GM12891 (cell line): ENCODE measurements around the gene ZFPM1.

ENCODE experiments used
- DNase-seq: peaks from one replicate; pipeline ENCODE4 v3.0.0; 2011; ENCODE audit warnings: low spot score; ENCODE audit not compliant: insufficient read length
- FAIRE-seq: peaks from 2 replicates; lab custom pipeline; 2011; peaks lifted over from hg19 to GRCh38; lab: Jason Lieb, UNC
- PAX5 ChIP-seq: IDR thresholded peaks from 2 replicates; pipeline ENCODE4 v1.6.1; 2011; ENCODE audit warnings: low read length, moderate library complexity, mild to moderate bottlenecking; ENCODE audit not compliant: insufficient read depth, severe bottlenecking
- POLR2A ChIP-seq: IDR thresholded peaks from 2 replicates; pipeline ENCODE4 v1.6.1; 2011; ENCODE audit warnings: low read depth, low read length, control low read depth
- POLR2AphosphoS5 ChIP-seq: IDR thresholded peaks from 2 replicates; pipeline ENCODE4 v1.6.1; 2011; ENCODE audit warnings: low read depth, low read length, control low read depth
- POU2F2 ChIP-seq: IDR thresholded peaks from 2 replicates; pipeline ENCODE4 v1.6.1; 2011; ENCODE audit warnings: low read depth, mild to moderate bottlenecking, control low read depth, low read length, moderate library complexity
- SPI1 ChIP-seq: IDR thresholded peaks from 2 replicates; pipeline ENCODE4 v1.6.1; 2011; ENCODE audit warnings: low read depth, low read length, control low read depth
- TAF1 ChIP-seq: IDR thresholded peaks from 2 replicates; pipeline ENCODE4 v1.6.1; 2011; ENCODE audit warnings: low read depth, low read length, control low read depth

The ZFPM1 gene

DNA sequence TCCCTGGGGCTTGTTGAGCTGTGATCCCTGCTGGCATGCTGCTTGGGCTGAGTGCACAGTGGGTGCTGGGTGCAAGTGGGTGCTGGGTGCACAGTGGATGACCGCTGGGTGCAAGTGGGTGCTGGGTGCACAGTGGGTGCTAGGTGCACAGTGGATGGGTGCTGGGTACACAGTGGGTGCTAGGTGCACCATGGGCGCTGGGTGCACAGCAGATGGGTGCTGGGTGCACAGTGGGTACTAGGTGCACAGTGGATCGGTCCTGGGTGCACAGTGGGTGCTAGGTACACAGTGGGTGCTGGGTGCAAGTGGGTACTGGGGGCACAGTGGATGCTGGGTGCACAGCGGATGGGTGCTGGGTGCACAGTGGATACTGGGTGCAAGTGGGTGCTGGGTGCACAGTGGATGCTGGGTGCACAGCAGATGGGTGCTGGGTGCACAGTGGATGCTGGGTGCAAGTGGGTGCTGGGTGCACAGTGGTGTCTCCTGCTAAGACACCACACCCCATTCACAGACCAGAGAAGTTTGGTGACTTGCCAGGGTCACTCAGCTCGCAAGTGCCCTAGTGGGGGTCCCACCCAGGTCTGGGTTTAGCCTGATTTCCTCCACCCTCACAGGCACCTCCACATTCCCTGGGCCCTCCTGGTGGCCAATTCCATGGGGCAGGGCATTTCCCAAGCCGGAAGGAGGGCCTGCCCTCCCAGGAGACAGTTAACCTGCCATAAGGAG lies 33.5 kb downstream of the ZFPM1 start:
- FAIRE-seq (no peak), DNase-seq (no peak)
- no peak for TF ChIP-seq POU2F2
- TF ChIP-seq TAF1 = no peak

DNA sequence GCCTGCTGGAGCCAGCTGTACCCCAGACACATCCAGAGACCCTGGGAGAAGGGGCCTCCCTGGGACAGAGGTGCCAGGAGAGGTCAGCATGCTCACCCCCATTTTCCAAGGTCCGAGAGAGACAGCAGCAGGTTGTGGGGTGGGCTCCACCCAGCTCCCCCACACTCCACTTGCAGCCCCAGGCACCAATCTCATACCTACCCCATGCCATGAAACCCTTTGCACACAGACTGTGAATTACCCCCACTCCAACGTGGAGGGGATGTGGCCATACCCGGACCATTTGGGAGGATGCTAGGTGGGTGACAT lies 34.0 kb downstream of the ZFPM1 start:
- TF ChIP-seq TAF1 = no peak
- no peak for TF ChIP-seq SPI1
- no peak for TF ChIP-seq POLR2A
- no peak for TF ChIP-seq POU2F2
- DNase-seq = no peak
- no peak for FAIRE-seq

DNA sequence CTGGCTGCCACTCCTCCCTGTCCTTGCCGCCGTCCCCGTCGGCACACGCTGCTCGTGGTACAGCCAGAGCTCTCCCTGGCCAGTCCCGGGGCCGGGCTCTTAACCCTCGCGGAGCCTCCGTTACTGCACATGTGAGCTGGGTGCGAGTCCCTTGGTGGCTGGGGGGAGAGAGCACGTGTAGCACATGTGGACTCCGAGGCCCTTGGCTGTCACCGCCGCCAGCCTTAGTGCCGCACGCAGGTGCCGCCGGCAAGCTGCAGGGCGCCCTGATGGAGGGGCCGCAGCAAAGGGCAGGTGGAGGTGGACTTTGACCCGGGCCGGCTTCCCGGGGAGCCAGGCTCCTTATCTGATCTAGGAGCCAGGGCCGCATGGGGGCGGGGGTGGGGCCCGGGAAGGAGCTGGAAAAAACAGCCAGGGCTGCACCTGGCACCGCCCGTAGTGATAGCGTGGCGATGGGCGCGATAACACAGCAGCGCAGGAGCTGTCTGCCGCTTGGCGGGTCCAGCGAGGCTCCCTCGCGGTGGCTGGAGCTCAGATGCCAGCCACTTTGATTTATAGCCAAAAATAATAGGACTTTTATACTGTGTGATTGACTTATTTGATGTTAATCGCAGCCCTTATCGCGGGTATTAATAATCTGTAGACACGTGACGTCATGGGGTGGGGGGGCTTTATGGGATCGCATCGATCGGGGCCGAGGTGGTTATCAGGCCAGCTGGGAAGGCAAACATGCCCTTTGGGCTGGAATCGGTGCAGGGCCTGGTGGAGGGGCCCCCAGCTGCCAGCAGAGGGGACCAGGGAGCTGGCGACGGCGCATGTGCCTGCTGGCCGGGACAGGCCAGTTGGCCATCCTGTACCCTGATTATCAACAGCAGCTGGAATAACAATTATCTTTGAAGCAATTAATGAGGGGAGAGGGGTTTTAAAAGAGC lies 35.1 kb downstream of the ZFPM1 start:
- no peak for DNase-seq
- TF ChIP-seq PAX5 = no peak
- TF ChIP-seq POLR2AphosphoS5 = no peak
- no peak for TF ChIP-seq POLR2A
- no peak for TF ChIP-seq POU2F2
- no peak for TF ChIP-seq TAF1
- TF ChIP-seq SPI1 = no peak
- FAIRE-seq = no peak

DNA sequence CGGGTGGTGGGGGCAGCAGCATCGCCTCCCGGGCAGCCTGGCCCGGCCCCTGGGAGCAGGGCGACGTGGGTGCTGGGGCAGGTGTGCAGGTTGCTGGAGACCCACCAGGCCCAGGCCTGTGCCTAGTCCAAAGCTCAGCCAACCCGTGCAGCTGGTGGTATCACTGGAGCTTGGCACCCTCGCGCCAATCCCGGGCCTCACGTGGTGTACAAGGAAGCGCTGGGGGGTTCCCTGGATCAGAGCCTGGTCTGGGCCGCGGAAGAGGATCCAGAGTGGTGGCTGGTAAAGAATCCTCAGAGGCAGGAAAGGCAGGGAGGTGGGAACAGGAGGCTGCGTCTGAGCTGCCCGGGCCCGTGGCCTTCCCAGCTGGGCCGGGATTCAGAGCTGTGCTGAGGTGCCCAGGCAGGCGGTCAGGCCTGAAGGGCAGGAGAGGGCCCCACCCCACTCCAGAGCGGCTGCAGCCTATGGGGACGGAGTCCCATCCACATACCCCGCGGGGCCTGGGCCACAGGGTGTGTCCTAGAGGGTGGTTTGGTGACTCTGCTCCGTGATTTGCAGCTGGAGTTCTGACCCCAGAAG lies 36.2 kb downstream of the ZFPM1 start:
- TF ChIP-seq SPI1 (no peak), PAX5 (no peak), TAF1 (no peak), POLR2A (no peak), POLR2AphosphoS5 (no peak), POU2F2 (no peak)
- DNase-seq (no peak), FAIRE-seq (no peak)

DNA sequence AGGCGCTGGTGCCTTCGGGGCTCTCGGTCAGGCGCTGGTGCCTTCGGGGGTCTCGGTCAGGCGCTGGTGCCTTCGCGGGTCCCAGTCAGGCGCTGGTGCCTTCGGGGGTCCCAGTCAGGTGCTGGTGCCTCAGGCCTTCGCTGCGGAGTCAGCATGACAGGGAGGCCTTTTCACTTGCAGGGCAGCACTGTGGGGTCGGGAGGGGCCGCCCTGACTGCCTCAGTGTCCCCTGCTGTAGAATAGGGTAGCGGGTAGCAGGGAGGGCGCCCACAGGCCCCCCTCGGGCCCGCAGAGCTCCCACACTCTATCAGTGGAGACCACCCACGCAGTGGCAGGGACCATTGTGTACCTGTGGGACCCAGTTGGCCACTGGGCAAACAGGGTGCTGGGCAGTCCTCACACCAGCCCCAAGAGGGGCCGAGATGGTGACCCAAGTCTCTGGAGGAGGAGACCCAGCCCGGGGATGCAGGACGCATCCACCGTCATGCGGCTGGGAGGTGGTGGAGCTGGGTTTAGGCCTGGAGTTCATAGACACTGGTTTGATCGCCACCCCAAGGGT lies 38.0 kb downstream of the ZFPM1 start:
- FAIRE-seq = no peak
- DNase-seq = no peak
- TF ChIP-seq TAF1 = no peak
- no peak for TF ChIP-seq POLR2AphosphoS5
- no peak for TF ChIP-seq POLR2A
- no peak for TF ChIP-seq SPI1
- no peak for TF ChIP-seq POU2F2
- TF ChIP-seq PAX5 = no peak

DNA sequence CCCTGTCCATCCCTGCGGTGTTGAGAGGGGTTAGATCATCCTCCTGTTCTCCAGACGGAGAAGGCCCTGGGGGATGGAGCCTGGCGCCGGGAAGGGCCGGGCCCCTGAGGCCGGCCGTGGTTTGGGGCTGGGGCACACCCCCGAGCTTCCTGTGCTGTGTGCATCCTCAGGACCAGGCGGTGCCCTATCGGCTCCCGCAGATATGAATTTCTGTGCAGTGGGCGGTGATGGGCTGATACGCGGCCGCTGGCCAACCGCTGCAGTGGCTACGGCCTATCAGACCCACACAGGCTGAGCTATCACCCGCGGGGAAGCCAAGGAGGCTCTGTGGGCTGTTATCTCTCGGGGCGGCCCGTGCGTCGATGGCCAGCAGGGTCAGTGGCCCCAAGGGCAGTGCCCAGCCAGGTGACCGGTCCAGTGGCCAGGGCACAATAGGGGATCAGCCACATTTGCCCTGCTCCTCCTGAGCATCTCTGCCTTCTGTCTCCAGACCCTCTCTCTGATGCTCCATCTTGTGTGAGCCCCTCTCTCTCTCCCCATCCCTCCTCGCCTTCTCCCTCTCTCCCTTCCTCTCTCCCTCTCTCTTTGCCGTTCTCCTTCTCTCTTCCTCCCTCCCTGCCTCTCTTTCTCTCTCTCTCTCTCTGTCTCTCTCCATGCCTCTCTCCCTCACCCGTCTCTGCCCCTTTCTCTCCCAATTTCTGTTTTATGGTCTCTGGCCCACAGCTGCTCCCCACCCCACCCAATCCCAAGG lies 38.7 kb downstream of the ZFPM1 start:
- FAIRE-seq (no peak), DNase-seq (no peak)
- TF ChIP-seq POLR2A = no peak
- no peak for TF ChIP-seq SPI1
- TF ChIP-seq PAX5 = no peak
- TF ChIP-seq POU2F2 = no peak
- TF ChIP-seq TAF1 = no peak
- TF ChIP-seq POLR2AphosphoS5 = no peak

DNA sequence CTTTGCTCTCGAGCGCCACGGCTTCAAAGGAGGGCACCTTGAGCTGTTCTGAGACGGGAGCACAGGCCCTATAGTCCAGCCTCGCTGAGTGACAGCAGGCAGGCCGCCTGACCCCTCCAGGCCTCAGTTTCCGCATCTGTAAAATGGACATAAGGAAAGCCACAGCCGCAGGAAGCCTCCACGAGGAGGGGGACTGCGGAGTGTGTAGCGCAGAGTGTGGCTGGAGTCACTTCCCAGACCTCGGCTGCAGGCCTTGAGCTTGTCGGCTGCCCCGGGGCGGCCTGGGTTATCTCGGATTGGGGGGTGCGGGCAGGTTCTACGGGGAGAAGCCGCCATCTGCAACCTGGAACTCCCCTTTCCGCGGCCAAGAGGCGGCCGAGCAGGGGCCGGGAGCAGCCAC lies 40.8 kb downstream of the ZFPM1 start:
- TF ChIP-seq POU2F2 (no peak), SPI1 (no peak), POLR2A (no peak), PAX5 (no peak), TAF1 (no peak), POLR2AphosphoS5 (no peak)
- no peak for FAIRE-seq
- DNase-seq = no peak

DNA sequence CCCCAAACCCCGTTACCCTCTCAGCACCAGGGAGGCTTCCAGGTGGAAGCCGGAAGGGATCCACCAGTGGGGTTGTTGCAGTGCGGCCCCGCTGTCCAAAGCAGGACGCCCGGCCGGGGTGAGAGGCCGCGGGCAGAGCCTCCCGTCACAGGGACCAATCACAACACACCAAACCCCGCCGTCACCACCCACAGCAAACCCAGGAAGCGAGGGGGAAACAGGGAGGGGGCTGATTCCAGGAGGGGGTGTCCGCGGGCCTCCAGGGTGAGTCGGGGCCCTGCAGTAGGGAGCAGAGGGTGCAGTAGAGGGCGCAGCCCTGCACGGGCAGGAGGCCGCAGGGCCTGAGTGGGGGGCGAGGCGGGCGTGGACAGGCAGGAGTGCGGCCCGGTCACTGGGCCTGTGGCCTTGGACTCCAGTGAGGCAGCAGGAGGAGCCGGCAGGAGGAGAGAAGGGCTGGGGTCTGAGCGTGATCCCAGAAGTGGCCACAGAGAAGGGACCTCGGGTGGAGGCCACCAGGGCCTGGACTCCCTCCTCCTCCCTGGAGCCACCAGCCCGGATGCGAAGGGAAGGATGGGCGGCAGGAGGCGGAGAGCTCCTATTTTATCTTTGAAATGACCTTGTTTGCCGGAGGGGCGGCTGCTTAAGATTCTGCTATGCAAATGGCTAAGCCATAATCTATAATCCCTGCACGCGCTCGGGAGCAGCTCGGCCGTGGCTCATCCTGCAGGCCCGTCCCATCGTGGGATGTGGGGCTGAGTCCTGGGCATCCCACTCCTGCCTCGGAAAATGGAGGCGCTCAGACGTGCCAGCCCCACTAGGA lies 41.5 kb downstream of the ZFPM1 start:
- no peak for DNase-seq

DNA sequence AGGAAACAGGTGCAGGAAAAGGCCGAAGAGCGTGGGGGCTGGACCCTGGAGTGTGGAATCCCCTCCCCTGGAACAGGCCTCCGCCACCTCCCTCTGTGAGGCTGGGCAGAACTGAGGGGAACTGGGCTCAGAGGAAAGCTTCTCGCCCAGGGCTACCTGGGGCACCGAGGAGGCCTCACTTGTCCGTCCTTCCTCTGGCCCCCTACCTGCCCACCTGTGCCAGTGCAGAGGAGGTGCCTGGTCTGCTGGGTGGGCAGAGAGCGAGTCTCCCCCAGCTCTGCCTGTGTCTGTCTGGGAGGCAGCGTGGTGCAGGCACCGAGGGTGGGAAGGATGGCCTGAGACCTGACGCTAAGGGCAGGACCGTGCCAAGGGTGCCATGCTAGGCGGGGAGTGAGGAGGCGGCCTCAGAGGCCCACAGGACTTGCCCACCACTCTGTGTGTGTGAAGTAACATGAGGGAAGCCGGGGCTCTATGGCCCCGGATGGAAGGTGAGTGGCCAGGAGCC lies 42.2 kb downstream of the ZFPM1 start:
- FAIRE-seq (no peak), DNase-seq (no peak)
- TF ChIP-seq PAX5 (no peak), POU2F2 (no peak), POLR2AphosphoS5 (no peak), TAF1 (no peak), SPI1 (no peak), POLR2A (no peak)

More for the DNA sequence above, 41.5 kb downstream of the ZFPM1 start:
- FAIRE-seq = no peak
- TF ChIP-seq POU2F2 = no peak
- TF ChIP-seq SPI1 = no peak
- TF ChIP-seq POLR2AphosphoS5 = no peak
